ACHN (cell line): ENCODE results near the gene P3H3.

Experiments used
- DNase-seq: peaks from one replicate; pipeline ENCODE4 v3.0.0-alpha.2; 2015
- in situ Hi-C: cut with HindIII; loops from 2 replicates; pipeline ENCODE4 v1.10.0; 2017; ENCODE audit warnings: low sequenced_read_pairs, low pct_ligation_motif_present, low pct_unique_long_range_greater_than_20kb

The P3H3 gene

DNA sequence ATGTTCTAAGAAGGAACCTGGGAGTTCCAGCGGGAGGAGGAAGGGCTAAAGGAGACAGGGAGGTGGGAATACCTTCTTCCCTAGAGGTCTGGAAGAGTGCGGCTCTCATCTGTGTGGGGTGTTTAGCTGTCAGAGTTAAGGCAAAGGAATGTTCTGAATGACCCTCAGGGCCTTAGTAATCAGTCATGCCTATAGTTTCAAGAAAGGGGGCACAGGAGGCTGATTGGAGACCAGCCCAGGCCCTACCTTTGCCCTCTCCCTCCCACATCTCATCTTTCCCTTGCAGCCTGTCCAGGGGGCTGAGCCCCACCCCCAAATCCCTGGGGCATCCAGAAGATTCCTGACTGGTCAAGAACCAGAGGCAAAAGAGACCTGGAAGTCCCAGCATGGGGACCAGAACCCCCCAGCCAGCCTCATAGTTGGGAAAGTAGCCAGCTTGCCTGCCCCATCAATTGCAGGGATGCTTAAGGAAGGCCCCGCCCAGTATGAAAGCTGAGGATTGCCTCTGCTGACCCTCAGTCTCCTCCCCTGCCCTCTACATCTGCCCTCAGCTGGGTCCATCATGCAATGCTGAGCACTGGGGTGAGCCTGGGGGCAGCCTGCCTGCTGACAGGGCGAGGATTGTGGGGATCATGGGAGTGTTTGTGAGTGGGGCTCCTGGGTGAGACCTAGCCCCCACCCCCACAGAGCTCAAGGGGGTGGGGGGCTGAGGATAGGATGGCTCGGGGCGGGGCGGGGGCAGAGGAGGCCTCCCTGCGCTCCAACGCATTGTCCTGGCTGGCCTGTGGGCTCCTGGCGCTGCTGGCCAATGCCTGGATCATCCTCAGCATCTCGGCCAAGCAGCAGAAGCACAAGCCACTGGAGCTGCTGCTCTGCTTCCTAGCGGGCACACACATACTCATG lies 4.8 kb upstream of the P3H3 start:
- in situ Hi-C loops: no loop called here
- DNase-seq: no peak

DNA sequence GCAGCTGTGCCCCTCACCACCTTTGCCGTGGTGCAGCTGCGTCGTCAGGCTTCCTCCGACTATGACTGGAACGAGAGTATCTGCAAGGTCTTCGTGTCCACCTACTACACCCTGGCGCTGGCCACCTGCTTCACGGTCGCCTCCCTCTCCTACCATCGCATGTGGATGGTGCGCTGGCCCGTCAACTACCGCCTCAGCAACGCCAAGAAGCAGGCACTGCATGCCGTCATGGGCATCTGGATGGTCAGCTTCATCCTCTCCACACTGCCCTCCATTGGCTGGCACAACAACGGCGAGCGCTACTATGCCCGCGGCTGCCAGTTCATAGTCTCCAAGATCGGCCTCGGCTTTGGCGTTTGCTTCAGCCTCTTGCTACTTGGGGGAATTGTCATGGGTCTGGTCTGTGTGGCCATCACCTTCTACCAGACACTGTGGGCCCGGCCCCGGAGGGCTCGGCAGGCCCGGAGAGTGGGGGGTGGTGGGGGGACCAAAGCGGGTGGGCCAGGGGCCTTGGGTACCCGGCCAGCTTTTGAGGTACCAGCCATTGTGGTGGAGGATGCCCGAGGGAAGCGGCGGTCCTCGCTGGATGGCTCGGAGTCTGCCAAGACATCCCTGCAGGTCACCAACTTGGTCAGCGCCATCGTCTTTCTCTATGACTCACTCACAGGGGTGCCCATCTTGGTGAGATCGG lies 4.0 kb upstream of the P3H3 start:
- DNase-seq: no peak
- in situ Hi-C loops: no loop called here

DNA sequence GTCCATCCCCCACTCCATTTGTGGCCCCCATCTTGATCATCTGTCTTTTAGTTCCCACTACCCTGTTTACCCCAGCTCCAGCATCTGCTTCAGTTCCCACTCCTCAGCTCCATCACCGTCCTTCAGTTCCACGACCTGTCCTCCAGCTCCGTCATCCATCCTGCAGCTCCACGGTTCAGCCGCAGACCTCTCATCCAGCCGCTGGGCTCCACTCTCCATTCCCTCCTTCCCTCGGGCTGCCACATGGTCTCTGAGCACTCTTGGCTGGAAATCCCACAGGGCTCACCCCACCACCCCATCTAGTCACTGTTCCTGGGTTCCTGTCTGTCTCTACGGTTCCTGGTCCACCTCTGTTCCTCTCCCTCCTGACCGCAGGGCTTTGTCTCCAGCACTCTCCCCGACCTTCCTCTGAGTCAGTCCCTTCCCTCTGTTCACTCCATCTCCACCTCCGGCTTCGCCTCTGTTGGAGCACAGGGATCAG lies 3.3 kb upstream of the P3H3 start:
- DNase-seq: no peak
- in situ Hi-C loops: no loop called here

DNA sequence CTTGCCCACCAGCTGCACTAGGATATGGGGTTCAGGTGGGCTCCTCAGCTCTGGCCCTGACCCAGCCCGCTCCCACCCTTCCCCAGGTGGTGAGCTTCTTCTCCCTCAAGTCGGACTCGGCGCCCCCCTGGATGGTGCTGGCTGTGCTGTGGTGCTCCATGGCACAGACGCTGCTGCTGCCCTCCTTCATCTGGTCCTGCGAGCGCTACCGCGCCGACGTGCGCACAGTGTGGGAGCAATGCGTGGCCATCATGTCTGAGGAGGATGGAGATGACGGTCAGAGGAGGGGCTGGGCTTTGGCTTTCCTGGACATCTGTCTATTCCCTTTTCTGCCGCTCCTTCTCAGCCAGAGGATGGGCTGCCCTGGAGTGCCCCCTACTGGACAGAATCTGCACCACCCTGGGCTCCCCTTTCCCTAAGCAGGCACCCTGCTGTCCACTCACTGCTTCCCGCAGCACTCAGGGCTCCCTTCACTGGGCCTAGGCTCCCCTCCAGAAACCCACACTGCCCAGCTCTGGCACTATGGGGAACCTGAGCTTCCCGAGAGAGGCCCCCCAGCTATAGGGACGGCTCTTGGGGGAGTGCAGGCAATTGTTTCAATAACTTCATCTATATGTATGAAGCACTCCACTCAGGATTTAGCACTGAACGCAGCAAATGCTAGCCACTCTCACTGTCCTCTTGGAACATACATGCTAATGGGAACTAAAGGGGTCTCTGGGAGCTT lies 2.6 kb upstream of the P3H3 start:
- DNase-seq: peak; percentile 90
- in situ Hi-C loops: no loop called here

DNA sequence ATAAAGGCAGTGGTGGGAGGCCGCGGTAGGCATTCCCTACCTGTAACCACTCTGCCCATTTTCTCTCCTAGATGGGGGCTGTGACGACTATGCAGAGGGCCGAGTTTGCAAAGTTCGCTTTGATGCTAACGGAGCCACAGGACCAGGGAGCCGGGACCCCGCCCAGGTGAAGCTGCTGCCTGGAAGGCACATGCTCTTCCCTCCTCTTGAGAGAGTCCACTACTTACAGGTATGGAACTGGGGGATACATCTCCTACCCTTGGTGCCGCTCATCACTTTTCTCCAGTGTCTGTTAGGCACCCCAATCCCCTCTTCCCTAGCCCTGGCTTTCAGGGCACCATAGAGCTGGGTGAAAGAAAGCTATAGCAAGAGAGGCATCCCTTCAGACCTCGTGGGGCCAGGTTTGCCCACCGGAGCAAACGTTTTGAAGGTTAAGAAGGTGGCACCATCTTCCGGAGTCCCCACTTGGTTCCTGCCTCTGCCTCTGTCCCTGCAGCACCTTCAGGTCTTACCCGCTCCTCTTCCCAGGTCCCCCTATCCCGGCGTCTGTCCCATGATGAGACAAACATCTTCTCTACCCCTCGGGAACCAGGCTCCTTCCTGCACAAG lies 2.0 kb upstream of the P3H3 start:
- no peak for DNase-seq
- in situ Hi-C loops: no loop called here

DNA sequence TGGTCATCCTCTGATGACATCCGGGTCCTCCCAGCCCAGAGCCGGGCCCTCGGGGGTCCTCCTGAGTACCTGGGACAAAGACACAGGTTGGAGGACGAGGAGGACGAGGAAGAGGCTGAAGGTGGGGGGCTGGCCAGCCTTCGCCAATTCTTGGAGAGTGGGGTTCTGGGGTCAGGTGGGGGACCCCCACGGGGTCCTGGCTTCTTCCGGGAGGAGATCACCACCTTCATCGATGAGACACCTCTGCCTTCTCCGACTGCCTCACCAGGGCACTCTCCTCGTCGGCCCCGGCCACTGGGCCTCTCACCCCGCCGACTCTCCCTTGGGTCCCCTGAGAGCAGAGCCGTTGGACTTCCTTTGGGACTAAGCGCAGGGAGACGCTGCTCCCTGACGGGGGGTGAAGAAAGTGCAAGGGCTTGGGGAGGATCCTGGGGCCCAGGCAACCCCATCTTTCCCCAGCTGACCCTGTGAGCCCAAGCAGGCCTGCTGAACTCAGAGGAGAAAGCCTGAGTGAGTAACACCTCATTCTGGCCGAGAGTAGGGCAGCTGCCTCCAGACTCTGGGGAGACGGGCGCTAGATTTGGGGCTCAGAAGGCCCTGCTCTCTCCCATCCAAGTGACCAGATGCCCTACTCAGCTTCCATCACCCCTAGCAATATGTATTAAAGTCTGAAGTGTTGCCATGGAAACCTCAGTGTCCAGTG lies 1.3 kb upstream of the P3H3 start:
- no peak for DNase-seq
- in situ Hi-C loops: no loop called here

DNA sequence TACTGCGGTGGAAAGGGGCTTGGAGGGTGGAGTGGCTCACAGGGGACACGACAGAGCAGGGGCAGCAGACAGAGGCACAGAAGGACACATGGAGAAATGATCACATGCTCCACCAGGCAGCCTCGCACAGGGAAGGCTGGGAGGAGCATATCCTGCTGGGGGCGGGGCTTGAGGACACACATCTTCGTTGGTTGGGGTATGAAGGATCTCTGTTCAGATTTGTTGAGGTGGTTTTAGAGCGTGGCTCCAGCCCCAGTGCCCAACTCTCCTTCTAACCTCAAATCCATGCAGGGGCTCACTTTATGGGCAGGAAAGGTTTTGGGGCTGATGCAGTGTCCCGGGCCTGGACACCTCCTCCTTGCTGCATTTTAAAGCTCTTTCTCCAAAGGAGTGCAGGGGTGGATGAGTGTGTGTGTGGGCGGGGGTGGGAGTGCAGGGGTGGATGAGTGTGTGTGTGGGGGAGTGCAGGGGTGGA lies 733 bp upstream of the P3H3 start:
- in situ Hi-C loops: no loop called here
- peak; percentile 89 for DNase-seq

DNA sequence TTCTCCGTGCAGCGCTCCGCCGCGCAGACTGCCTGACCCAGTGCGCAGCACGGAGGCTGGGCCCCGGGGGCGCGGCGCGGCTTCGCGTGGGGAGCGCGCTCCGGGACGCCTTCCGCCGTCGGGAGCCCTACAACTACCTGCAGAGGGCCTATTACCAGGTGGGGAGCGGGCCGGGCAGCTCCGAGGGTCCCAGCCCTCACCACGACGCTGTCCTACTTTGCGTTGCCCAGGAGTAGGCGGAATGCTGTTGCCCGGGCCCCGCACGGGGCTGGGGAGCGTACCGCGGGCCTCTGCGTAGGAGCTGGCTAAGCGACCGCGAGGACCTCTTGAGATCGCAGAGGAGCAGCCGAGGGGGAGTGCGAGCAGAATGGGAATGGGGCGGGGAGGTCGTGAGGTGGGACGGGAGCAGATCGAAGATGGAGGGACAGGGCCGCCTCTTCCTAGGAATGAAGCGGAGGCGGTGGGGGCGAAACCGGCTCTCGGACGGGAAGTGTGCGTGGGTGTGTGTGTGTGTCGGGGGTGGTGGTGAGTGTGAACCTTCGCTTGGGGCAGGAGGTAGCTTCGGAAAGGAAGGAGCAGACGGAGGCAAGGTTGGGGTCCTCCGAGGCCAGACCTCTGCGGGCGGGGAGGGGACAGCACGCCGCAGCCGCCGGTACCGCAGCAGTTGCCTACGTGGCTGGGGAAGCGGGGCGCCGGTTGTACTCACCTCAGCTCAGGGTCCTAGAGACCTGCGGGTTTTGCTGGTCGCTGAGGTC lies 751 bp downstream of the P3H3 start:
- DNase-seq: peak; percentile 63
- in situ Hi-C loops: no loop called here

DNA sequence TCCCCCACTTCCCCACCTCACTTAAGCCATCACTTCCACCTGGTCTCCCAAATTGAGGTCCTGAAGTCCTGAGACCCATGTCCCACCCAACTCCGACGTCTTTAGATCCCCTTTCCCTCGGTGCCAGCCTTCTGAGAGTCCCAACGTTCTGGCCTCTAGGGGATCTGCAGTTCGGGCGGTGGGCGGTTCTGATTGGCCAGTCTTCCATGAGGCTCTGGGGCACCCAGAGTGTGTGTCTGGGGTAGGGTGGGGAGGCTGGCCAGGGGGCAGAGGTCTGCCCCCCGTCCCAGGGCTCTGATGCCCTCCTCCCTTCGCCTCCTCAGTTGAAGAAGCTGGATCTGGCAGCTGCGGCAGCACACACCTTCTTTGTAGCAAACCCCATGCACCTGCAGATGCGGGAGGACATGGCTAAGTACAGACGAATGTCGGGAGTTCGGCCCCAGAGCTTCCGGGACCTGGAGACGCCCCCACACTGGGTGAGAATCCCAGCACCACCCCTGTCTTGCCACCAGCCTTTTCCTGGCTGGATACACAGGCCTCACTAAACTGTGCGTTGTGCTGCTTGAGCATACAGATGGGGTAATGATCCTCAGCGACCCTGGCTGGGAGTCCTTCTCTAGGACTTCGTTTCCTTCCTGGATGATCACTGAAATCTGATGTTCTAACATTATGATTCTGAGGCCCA lies 1.5 kb downstream of the P3H3 start:
- in situ Hi-C loops: no loop called here
- peak; percentile 66 for DNase-seq

DNA sequence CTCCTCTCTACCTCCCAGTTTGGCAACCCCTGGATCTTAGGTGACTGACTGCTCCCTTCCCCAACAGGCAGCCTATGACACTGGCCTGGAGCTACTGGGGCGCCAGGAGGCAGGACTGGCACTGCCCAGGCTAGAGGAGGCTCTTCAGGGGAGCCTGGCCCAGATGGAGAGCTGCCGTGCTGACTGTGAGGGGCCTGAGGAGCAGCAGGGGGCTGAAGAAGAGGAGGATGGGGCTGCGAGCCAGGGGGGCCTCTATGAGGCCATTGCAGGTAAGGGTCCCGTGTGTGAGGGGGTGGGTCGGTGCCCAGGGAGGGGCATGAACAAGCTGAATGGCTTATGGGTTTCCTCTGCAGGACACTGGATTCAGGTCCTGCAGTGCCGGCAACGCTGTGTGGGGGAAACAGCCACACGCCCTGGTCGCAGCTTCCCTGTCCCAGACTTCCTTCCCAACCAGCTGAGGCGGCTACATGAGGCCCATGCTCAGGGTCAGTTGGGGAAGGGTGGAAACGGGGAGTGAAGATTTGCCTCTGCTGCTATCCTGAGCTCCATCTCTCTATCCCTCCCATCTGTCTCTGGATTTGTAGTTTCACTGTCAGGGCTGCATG lies 2.2 kb downstream of the P3H3 start:
- in situ Hi-C loops: no loop called here
- no peak for DNase-seq

DNA sequence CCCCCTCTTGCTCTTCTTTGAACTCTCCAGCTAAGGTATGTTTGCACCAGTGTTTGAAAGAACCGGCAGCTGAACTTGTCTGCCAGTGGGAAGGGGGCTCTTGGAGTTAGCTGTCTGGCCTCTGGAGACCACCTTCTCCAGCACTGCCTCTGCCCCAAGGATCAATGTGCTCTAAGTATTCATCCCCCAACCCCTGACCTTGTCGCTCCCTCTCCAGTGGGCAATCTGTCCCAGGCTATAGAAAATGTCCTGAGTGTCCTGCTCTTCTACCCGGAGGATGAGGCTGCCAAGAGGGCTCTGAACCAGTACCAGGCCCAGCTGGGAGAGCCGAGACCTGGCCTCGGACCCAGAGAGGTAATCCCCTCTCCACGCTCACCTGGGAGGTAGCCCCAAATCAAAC lies 2.8 kb downstream of the P3H3 start:
- in situ Hi-C loops: no loop called here
- no peak for DNase-seq

DNA sequence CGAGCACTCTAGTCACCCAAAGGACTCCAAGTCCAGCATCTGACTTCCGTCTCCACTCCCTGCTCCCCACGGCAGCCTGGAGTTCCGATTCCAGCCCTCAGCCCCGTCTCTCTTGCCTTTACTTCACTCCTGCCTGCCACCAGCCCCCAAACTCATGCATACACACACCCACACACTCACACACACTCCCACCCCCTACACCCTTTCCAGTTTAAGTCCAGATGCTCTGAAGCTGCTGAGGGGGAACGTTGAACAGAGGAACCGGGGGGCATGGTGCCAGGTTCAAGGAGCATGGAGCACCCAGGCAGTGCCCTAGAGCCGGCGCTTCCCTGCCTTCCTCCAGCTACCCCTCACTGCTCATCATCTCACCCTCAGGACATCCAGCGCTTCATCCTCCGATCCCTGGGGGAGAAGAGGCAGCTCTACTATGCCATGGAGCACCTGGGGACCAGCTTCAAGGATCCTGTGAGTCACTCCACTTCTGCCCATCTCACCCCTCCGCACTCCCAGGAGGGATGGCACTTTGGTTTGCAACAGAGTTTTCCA lies 3.3 kb downstream of the P3H3 start:
- DNase-seq: no peak
- in situ Hi-C loops: no loop called here

DNA sequence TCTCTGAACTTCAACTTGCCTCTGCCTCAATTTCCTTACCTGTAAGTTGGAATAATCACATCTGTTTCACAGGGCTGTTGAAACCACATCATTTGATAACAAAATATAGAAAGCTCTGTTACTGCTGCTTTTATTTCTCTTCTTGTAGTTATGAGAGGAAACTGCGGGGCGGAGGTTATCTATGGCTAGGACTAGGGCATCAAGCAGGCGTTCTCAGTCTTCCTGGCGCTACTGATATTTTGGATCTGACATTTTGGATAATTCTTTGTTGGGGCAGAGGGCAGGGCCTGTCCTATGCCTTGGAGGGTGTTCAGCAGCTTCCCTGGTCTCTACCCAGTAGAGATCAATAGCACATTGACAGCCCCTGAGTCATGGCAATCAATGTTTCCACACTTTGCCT lies 3.9 kb downstream of the P3H3 start:
- DNase-seq: no peak
- in situ Hi-C loops: no loop called here

DNA sequence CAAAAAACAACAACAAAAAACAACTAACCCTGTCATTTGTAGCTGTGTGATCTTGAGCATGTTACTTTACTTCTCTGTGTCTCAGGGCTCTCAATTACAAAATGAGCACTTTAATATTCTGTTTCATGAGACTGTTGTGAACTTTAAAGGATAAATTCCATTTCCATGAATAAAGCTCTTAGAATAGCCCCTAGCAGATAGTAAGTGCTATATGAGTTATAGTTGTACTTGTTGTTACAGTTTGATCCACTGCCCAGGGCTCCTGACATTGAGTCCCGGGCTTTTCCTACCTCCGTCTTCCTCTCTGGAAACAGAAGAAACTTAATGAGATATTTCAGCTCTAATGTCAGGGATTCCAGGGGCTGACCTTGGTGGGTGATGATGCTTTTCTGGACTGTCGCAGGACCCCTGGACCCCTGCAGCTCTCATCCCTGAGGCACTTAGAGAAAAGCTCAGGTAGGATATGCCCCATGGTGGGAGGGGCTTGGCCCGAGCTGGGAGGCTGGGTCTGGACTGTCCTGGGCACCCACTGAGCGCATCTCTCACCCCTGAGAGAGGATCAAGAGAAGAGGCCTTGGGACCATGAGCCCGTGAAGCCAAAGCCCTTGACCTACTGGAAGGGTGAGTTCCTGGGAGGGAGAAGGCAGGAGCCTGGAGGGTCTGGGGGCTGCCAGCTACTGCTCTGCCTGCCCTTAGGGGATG lies 5.1 kb downstream of the P3H3 start:
- DNase-seq: no peak
- in situ Hi-C loops: no loop called here

DNA sequence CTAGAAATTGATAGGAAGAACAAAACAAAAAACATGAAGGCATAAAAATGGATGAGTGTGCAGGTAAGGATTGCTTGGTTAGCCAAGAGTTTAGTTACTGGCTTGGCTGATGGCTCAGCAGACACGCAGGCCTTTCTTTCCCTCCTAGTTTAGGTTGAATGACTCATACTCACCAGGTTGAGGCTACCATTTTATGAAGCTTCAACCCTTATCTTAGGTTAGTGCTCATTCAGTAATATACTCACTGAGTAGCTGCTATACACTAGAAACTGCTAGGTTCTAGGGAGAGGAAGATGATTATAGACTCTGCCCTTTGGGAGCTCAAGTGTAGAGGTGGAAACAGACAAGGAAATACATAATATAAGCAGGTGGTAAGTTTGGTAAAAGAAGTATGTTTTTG lies 6.0 kb downstream of the P3H3 start:
- DNase-seq: peak; percentile 42
- in situ Hi-C loops: no loop called here

DNA sequence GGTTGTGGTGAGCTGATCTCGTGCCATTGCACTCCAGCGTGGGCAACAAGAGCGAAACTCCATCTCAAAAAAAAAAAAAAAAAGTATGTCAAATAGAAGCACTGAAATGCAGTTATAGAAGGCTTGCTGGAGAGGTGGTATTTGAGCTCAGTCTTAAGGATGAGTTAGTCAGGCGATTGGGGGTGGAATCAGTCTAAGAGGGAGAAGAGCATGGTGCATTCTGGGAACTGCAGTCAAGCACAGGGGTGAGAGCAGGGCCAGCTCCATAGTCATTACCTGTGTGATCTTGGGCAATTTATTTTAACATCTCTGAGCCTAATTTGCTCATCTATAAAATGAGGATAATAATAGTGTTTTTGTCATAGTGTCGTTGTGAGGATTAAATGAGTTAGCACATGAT lies 6.7 kb downstream of the P3H3 start:
- in situ Hi-C loops: no loop called here
- no peak for DNase-seq
